Keratinocyte (primary cell): ENCODE data around the gene FBXO45. TPM values are rescaled to one million over a fixed set of nuclear protein-coding genes. Genes with fewer than 3 reads are reported as not detected.

Experiments used
- DNase-seq: peaks from one replicate; pipeline ENCODE4 v3.0.0-alpha.2; 2011; ENCODE audit warnings: low read depth, missing footprints, low spot score
- FAIRE-seq: peaks from 2 replicates; lab custom pipeline; 2011; peaks lifted over from hg19 to GRCh38; lab: Jason Lieb, UNC
- H2AFZ ChIP-seq: 2 replicates; pipeline ENCODE4 v1.6.0; 2012; ENCODE audit warnings: low read length, control low read depth, inconsistent platforms; ENCODE audit not compliant: control insufficient read depth
- H3K27ac ChIP-seq: 2 replicates; pipeline ENCODE4 v1.5.1; 2011; ENCODE audit warnings: low read length; ENCODE audit not compliant: control insufficient read depth, insufficient read depth
- H3K27me3 ChIP-seq: 3 replicates; pipeline ENCODE4 v1.6.0; 2011; ENCODE audit warnings: low read length; ENCODE audit not compliant: control insufficient read depth, insufficient read depth; ENCODE audit errors: extremely low read depth
- H3K36me3 ChIP-seq, 2 experiments: 2 replicates in 1 of 2; 3 replicates in 1 of 2; pipeline ENCODE4 v1.5.1; 2011; ENCODE audit warnings: low read length in 2 of 2, mild to moderate bottlenecking in 1 of 2; ENCODE audit not compliant: control insufficient read depth in 2 of 2, insufficient read depth in 2 of 2; ENCODE audit errors: extremely low read depth in 1 of 2
- H3K4me1 ChIP-seq: 3 replicates; pipeline ENCODE4 v1.5.1; 2011; ENCODE audit warnings: low read length; ENCODE audit not compliant: control insufficient read depth, insufficient read depth; ENCODE audit errors: extremely low read depth
- H3K4me2 ChIP-seq: 3 replicates; pipeline ENCODE4 v1.6.0; 2011; ENCODE audit warnings: low read depth, low read length; ENCODE audit not compliant: control insufficient read depth, insufficient read depth; ENCODE audit errors: extremely low read depth
- H3K4me3 ChIP-seq, 3 experiments: fragments of 200-600 bp in 1 of 3; sonication (generic) in 1 of 3; 2 replicates in 2 of 3; 3 replicates in 1 of 3; pipeline ENCODE4 v1.5.1; 2011 to 2016; ENCODE audit warnings: low read length in 3 of 3, mild to moderate bottlenecking in 3 of 3, control low read depth in 2 of 3, inconsistent platforms in 1 of 3, low read depth in 1 of 3, mixed read lengths in 1 of 3, mixed run types in 1 of 3, moderate library complexity in 1 of 3; ENCODE audit not compliant: control insufficient read depth in 2 of 3, insufficient read depth in 2 of 3; ENCODE audit errors: extremely low read depth in 1 of 3
- H3K79me2 ChIP-seq: 2 replicates; pipeline ENCODE4 v1.6.0; 2012; ENCODE audit warnings: low read length; ENCODE audit not compliant: control insufficient read depth, insufficient read depth
- H3K9ac ChIP-seq: 3 replicates; pipeline ENCODE4 v1.6.0; 2011; ENCODE audit warnings: low read length; ENCODE audit not compliant: control insufficient read depth, insufficient read depth; ENCODE audit errors: extremely low read depth
- H3K9me1 ChIP-seq: 3 replicates; pipeline ENCODE4 v1.6.0; 2011; ENCODE audit warnings: low read length; ENCODE audit not compliant: control insufficient read depth, insufficient read depth; ENCODE audit errors: extremely low read depth
- H3K9me3 ChIP-seq: 2 replicates; pipeline ENCODE4 v1.5.1; 2012; ENCODE audit warnings: low read depth, low read length; ENCODE audit not compliant: control insufficient read depth
- H4K20me1 ChIP-seq: 3 replicates; pipeline ENCODE4 v1.6.0; 2011; ENCODE audit warnings: low read length; ENCODE audit not compliant: control insufficient read depth, insufficient read depth; ENCODE audit errors: extremely low read depth
- EZH2 ChIP-seq: IDR thresholded peaks from one replicate; pipeline ENCODE4 v1.6.1; 2012; ENCODE audit warnings: inconsistent platforms, mild to moderate bottlenecking, low read length, moderate library complexity
- dilution Hi-C: fragments of 300-500 bp; cut with MboI; formaldehyde crosslinking; loops from one replicate; pipeline ENCODE4 v1.7.0; 2020; ENCODE audit warnings: low sequenced_read_pairs; ENCODE audit not compliant: extremely low pct_ligation_motif_present
- polyA plus RNA-seq, 5 experiments: library from polyadenylated mRNA; depleted of rRNA in 3 of 5; stranded (reverse) in 3 of 5; stranded (forward) in 1 of 5; unstranded in 1 of 5; fragments of >200 nt; gene quantifications; 1 replicate in 1 of 5; 2 replicates in 3 of 5; 3 replicates in 1 of 5; pipeline versions ENCODE4 v1.2.1 to v1.2.3, GENCODE V29; 2011 to 2012; ENCODE audit warnings: missing spikeins in 2 of 5, low read depth in 1 of 5, low replicate concordance in 1 of 5
- TF ChIP-seq, protein P1 (sequence below), 3 experiments: IDR thresholded peaks in 1 of 3; conservative IDR thresholded peaks in 1 of 3; optimal IDR thresholded peaks in 1 of 3; 2 replicates in 2 of 3; 3 replicates in 1 of 3; pipeline versions ENCODE3 to v1.5.1; 2011; ENCODE audit warnings: low read length in 3 of 3, mild to moderate bottlenecking in 3 of 3, moderate library complexity in 2 of 3, control low read depth in 1 of 3, inconsistent platforms in 1 of 3; ENCODE audit not compliant: insufficient read depth in 2 of 3; ENCODE audit errors: extremely low read depth in 1 of 3

FBXO45 gene
- polyA plus RNA-seq, 1 donor (not counting 4 experiments of a cell fraction or from before 2014, with no cell fraction given) = 17.9 TPM

DNA sequence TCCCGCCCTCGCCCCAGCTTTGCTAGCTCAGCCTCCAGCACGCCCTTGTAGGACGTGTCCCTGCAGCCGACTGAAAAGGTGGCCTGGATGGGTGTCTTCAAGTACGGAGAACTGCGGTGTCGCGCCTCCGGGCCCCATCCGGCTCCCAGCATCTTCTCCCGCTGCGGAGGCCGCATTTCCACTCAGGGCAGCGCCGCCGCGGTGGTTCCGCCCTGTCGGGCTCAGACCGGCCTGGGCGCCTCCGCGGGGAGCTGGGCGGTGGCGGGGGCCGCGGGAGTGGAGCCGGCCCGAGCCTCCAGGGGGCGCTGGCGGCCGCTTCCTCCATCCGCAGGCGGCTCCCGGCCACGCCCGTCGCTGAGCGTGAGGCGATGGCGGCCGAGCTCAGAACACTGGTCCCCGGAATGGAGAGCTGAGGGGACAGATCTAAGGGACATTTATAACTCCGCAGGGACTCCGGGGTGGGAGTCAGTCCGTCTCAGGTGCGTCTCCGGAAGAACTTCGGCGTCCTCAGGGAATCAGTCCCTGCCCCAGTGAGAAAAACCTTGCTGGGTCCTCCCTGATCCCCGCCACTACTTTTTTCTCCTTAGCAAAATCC, 39.7 kb upstream of the FBXO45 start:
- H3K4me3 ChIP-seq = peak overlapping the region; percentile 42 to 71 (median 48)
- no peak for TF ChIP-seq EZH2
- TF ChIP-seq, protein P1, sequence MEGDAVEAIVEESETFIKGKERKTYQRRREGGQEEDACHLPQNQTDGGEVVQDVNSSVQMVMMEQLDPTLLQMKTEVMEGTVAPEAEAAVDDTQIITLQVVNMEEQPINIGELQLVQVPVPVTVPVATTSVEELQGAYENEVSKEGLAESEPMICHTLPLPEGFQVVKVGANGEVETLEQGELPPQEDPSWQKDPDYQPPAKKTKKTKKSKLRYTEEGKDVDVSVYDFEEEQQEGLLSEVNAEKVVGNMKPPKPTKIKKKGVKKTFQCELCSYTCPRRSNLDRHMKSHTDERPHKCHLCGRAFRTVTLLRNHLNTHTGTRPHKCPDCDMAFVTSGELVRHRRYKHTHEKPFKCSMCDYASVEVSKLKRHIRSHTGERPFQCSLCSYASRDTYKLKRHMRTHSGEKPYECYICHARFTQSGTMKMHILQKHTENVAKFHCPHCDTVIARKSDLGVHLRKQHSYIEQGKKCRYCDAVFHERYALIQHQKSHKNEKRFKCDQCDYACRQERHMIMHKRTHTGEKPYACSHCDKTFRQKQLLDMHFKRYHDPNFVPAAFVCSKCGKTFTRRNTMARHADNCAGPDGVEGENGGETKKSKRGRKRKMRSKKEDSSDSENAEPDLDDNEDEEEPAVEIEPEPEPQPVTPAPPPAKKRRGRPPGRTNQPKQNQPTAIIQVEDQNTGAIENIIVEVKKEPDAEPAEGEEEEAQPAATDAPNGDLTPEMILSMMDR (optimal IDR thresholded peaks at IDR 0.05 in 1 of 3, IDR thresholded peaks at IDR 0.05 in 1 of 3, conservative IDR thresholded peaks at IDR 0.05 in 1 of 3; ENCODE audit: extremely low read depth in 1 of 3, insufficient read depth in 2 of 3, low read length in 3 of 3) = peak; percentile 52 to 77 (median 69)
- H3K27me3 ChIP-seq = no peaks in the 10 kb centered on the region
- H3K9me1 ChIP-seq = no peaks in the 10 kb centered on the region
- no peak for FAIRE-seq
- H2AFZ ChIP-seq = peak overlapping the region; percentile 88
- no peaks in the 10 kb centered on the region for H3K9me3 ChIP-seq
- no peaks in the 10 kb centered on the region for H4K20me1 ChIP-seq
- dilution Hi-C loops = no loop called here
- peaks cover 7% of the 10 kb centered on the region for H3K4me1 ChIP-seq
- DNase-seq = no peak
- H3K79me2 ChIP-seq = no peaks in the 10 kb centered on the region
- peak overlapping the region; percentile 64 for H3K9ac ChIP-seq
- H3K27ac ChIP-seq = no peak overlapping the region
- peak overlapping the region; percentile 78 for H3K4me2 ChIP-seq
- no peaks in the 10 kb centered on the region for H3K36me3 ChIP-seq

DNA sequence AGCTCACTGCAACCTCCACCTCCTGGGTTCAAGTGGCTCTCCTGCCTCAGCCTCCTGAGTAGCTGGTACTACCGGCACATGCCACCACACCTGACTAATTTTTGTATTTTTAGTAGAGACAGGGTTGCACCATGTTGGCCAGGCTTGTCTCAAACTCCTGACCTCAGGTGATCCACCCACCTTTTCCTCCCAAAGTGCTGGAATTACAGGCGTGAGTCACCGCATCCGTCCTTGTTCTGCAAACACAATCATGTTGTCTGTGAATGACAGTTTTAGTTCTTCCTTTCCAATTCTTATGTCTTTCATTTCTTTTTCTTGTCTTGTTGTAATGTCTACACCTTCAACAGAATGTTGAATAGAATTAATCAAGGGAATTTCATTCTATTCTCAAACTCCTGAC, 37.0 kb upstream of the FBXO45 start:
- FAIRE-seq (no peak), DNase-seq (no peak)

More for the DNA sequence above, 37.0 kb upstream of the FBXO45 start:
- H3K79me2 ChIP-seq = no peaks in the 10 kb centered on the region
- no peak overlapping the region for H2AFZ ChIP-seq
- no peak for TF ChIP-seq EZH2
- TF ChIP-seq, protein P1 (optimal IDR thresholded peaks at IDR 0.05 in 1 of 3, IDR thresholded peaks at IDR 0.05 in 1 of 3, conservative IDR thresholded peaks at IDR 0.05 in 1 of 3; ENCODE audit: extremely low read depth in 1 of 3, insufficient read depth in 2 of 3, low read length in 3 of 3) = no peak
- no peaks in the 10 kb centered on the region for H3K9me1 ChIP-seq
- H3K4me3 ChIP-seq = no peak overlapping the region
- no peak overlapping the region for H3K4me2 ChIP-seq
- peaks cover 7% of the 10 kb centered on the region for H3K4me1 ChIP-seq
- no peaks in the 10 kb centered on the region for H4K20me1 ChIP-seq
- H3K36me3 ChIP-seq = no peaks in the 10 kb centered on the region
- H3K9me3 ChIP-seq = no peaks in the 10 kb centered on the region
- dilution Hi-C loops = no loop called here
- H3K9ac ChIP-seq = no peak overlapping the region
- no peaks in the 10 kb centered on the region for H3K27me3 ChIP-seq
- no peak overlapping the region for H3K27ac ChIP-seq
